Mesenchymal stem cell (in vitro differentiated cells and primary cell): ENCODE results near the gene EFCC1.

Experiments used
- DNase-seq: peaks from one replicate; pipeline ENCODE4 v3.0.0-alpha.2; 2013
- H2AFZ ChIP-seq: one replicate; pipeline ENCODE4 v1.6.1; 2013; ENCODE audit warnings: low read depth, mild to moderate bottlenecking, control low read depth, inconsistent platforms, low read length, moderate library complexity
- H2AK5ac ChIP-seq: 2 replicates; pipeline ENCODE4 v1.6.1; 2013; ENCODE audit warnings: low read length, moderate library complexity, mild to moderate bottlenecking, inconsistent platforms; ENCODE audit not compliant: severe bottlenecking
- H2BK120ac ChIP-seq: one replicate; pipeline ENCODE4 v1.6.1; 2013; ENCODE audit warnings: low read depth, mild to moderate bottlenecking, inconsistent platforms, low read length, moderate library complexity
- H2BK12ac ChIP-seq, 2 experiments: one replicate each; pipeline ENCODE4 v1.6.1; 2013; ENCODE audit warnings: inconsistent platforms in 2 of 2, low read length in 2 of 2, mild to moderate bottlenecking in 2 of 2, moderate library complexity in 2 of 2, control low read depth in 1 of 2
- H2BK15ac ChIP-seq: one replicate; pipeline ENCODE4 v1.6.1; 2013; ENCODE audit warnings: mild to moderate bottlenecking, low read depth, inconsistent platforms; ENCODE audit not compliant: poor library complexity, severe bottlenecking
- H2BK5ac ChIP-seq: 2 replicates; pipeline ENCODE4 v1.6.1; 2013; ENCODE audit warnings: low read depth, mild to moderate bottlenecking, low read length, control low read depth, inconsistent platforms; ENCODE audit not compliant: poor library complexity, severe bottlenecking
- H3K14ac ChIP-seq, 2 experiments: one replicate each; pipeline ENCODE4 v1.6.1; 2013; ENCODE audit warnings: inconsistent platforms in 2 of 2, low read length in 2 of 2, control low read depth in 1 of 2, mild to moderate bottlenecking in 1 of 2, moderate library complexity in 1 of 2
- H3K18ac ChIP-seq, 2 experiments: one replicate each; pipeline ENCODE4 v1.6.1; 2013; ENCODE audit warnings: inconsistent platforms in 2 of 2, low read length in 2 of 2, control low read depth in 1 of 2, low read depth in 1 of 2, mild to moderate bottlenecking in 1 of 2
- H3K23ac ChIP-seq, 2 experiments: one replicate each; pipeline ENCODE4 v1.6.1; 2013; ENCODE audit warnings: inconsistent platforms in 2 of 2, low read length in 2 of 2, mild to moderate bottlenecking in 2 of 2, moderate library complexity in 2 of 2, control low read depth in 1 of 2
- H3K27ac ChIP-seq: 2 replicates; pipeline ENCODE4 v1.5.1; 2013; ENCODE audit warnings: mild to moderate bottlenecking, moderate library complexity, low read length, control low read depth, inconsistent platforms; ENCODE audit not compliant: poor library complexity, severe bottlenecking
- H3K27me3 ChIP-seq, 2 experiments: 2 replicates each; pipeline versions ENCODE4 v1.6.1 to v1.7.0; 2013; ENCODE audit warnings: low read length in 2 of 2, mild to moderate bottlenecking in 2 of 2, moderate library complexity in 2 of 2, control low read depth in 1 of 2, inconsistent platforms in 1 of 2; ENCODE audit not compliant: control insufficient read depth in 1 of 2, insufficient read depth in 1 of 2
- H3K36me3 ChIP-seq, 2 experiments: 2 replicates each; pipeline versions ENCODE4 v1.6.1 to v1.7.0; 2013; ENCODE audit warnings: low read length in 2 of 2, control low read depth in 1 of 2, inconsistent platforms in 1 of 2, low read depth in 1 of 2, mild to moderate bottlenecking in 1 of 2; ENCODE audit not compliant: insufficient read depth in 2 of 2, control insufficient read depth in 1 of 2
- H3K4ac ChIP-seq, 2 experiments: one replicate each; pipeline ENCODE4 v1.6.1; 2013; ENCODE audit warnings: inconsistent platforms in 2 of 2, low read length in 2 of 2, mild to moderate bottlenecking in 2 of 2, moderate library complexity in 2 of 2, control low read depth in 1 of 2, low read depth in 1 of 2
- H3K4me1 ChIP-seq: 2 replicates; pipeline ENCODE4 v1.6.1; 2013; ENCODE audit warnings: low read depth, low read length, control low read depth; ENCODE audit not compliant: control insufficient read depth, insufficient read depth
- H3K4me2 ChIP-seq: 2 replicates; pipeline ENCODE4 v1.6.1; 2013; ENCODE audit warnings: low read length, mild to moderate bottlenecking, inconsistent platforms; ENCODE audit not compliant: poor library complexity, severe bottlenecking
- H3K4me3 ChIP-seq, 2 experiments: 2 replicates each; pipeline versions ENCODE4 v1.5.1 to v1.7.0; 2013; ENCODE audit warnings: low read length in 2 of 2, mild to moderate bottlenecking in 2 of 2, control low read depth in 1 of 2, low read depth in 1 of 2; ENCODE audit not compliant: insufficient read depth in 1 of 2
- H3K79me1 ChIP-seq: replicated peaks from 2 replicates; pipeline ENCODE4 v1.6.1; 2013; ENCODE audit warnings: mild to moderate bottlenecking, control low read depth, low read length, inconsistent platforms; ENCODE audit not compliant: poor library complexity, severe bottlenecking
- H3K9ac ChIP-seq: 2 replicates; pipeline ENCODE4 v1.7.0; 2013; ENCODE audit warnings: mild to moderate bottlenecking, low read length, moderate library complexity
- H3K9me3 ChIP-seq: 2 replicates; pipeline ENCODE4 v1.7.0; 2013; ENCODE audit warnings: mild to moderate bottlenecking, low read length; ENCODE audit not compliant: control insufficient read depth
- H4K8ac ChIP-seq: one replicate; pipeline ENCODE4 v1.6.1; 2013; ENCODE audit warnings: inconsistent platforms, mild to moderate bottlenecking, low read length, moderate library complexity
- H4K91ac ChIP-seq: one replicate; pipeline ENCODE4 v1.6.1; 2013; ENCODE audit warnings: mild to moderate bottlenecking, low read length, inconsistent platforms
- WGBS: methylation state at CpG from one replicate; pipeline ENCODE4 v1.1.7; 2013; ENCODE audit warnings: mixed read lengths; 5-methylcytosine and 5-hydroxymethylcytosine counted together

EFCC1 gene

DNA sequence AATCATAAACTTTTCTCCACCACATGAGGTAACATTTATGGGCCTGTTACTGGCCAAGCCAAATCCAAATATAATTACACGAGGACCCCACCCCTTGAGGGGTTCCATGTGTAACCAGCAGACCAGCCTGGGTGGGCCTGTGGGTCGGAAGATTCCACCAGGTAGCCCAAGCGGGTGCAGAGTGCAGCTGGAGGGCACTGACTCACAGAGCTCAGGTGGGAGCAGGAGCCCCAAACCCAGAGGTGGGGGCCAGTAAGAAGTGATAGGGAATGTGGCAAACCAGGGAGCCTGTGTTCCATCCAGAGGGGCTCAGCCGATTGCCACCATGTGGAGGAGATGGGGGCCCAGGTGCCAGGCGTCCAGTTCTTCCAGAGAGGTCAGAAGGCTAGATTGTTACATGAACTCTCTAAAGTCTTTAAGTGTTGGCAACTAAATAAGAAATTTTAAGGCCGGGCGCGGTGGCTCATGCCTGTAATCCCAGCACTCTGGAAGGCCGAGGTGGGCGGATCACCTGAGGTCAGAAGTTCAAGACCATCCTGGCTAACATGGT is 62.1 kb downstream of the EFCC1 start:
- Histone ChIP-seq H2BK120ac (no peak overlapping the region), H3K4me1 (peaks cover 2% of the 10 kb centered on the region), H2BK12ac (no peak overlapping the region), H3K9me3 (no peaks in the 10 kb centered on the region), H3K27me3 (peaks cover 22 to 30% of the 10 kb centered on the region in 2 experiments), H2BK5ac (no peak overlapping the region), H3K79me1 (no peaks in the 10 kb centered on the region), H3K14ac (no peak overlapping the region), H3K4ac (no peak overlapping the region), H4K8ac (no peak overlapping the region), H3K23ac (no peak overlapping the region), H3K18ac (no peak overlapping the region), H3K9ac (no peak overlapping the region), H2BK15ac (no peak overlapping the region), H2AK5ac (no peak overlapping the region), H4K91ac (no peak overlapping the region), H3K36me3 (no peaks in the 10 kb centered on the region), H3K27ac (no peak overlapping the region), H2AFZ (no peak overlapping the region), H3K4me3 (no peak overlapping the region), H3K4me2 (no peak overlapping the region)
- no peak for DNase-seq
- 80% methylated on average over 9 of the region's 10 CpGs for WGBS

DNA sequence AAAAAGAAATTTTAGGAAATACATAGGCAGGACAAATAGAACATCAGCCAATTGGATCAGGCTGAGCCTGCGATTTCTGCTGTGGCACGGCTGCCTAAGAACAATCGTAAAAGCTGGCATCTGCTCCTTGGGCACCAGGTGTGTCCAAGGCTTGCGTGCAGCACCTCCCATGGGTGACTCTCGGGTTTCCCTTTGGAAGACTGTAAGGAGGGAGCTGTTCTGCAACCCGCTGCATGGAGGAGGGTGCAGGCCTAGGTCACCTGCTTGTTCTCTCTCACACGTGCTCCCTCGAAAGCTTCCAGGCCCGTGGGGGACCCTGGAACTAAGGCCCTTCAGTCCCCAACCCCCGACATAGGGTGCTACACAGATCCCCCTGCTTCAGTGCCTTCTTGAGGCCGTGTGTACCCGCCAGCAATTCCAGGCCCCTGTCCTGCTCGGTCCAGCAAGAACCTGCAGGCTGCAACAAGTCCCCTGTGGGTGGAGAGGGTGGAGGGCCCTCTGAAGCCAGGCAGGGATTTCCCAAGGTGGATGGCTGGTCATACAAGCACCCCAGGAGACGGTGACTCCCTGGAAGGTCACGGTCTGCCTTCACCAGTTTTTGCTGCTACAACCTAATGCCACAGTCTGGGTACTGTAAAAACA is 62.9 kb downstream of the EFCC1 start:
- 92% methylated on average over 15 of the region's 15 CpGs for WGBS
- no peak overlapping the region for H4K8ac ChIP-seq
- no peak overlapping the region for H3K14ac ChIP-seq
- peaks cover 15 to 23% of the 10 kb centered on the region in 2 experiments for H3K27me3 ChIP-seq
- no peak overlapping the region for H3K4me2 ChIP-seq
- H3K4me1 ChIP-seq = no peaks in the 10 kb centered on the region
- H3K9me3 ChIP-seq = no peaks in the 10 kb centered on the region
- no peak overlapping the region for H3K4me3 ChIP-seq
- H3K9ac ChIP-seq = no peak overlapping the region
- no peaks in the 10 kb centered on the region for H3K79me1 ChIP-seq
- H3K23ac ChIP-seq = no peak overlapping the region
- H4K91ac ChIP-seq = peak overlapping the region; percentile 18
- H3K36me3 ChIP-seq = no peaks in the 10 kb centered on the region
- H2BK5ac ChIP-seq = no peak overlapping the region
- H3K4ac ChIP-seq = no peak overlapping the region
- H2BK120ac ChIP-seq = no peak overlapping the region
- H2AK5ac ChIP-seq = no peak overlapping the region
- H2BK15ac ChIP-seq = no peak overlapping the region
- no peak overlapping the region for H2AFZ ChIP-seq
- no peak overlapping the region for H3K18ac ChIP-seq
- no peak overlapping the region for H2BK12ac ChIP-seq
- no peak for DNase-seq
- no peak overlapping the region for H3K27ac ChIP-seq

DNA sequence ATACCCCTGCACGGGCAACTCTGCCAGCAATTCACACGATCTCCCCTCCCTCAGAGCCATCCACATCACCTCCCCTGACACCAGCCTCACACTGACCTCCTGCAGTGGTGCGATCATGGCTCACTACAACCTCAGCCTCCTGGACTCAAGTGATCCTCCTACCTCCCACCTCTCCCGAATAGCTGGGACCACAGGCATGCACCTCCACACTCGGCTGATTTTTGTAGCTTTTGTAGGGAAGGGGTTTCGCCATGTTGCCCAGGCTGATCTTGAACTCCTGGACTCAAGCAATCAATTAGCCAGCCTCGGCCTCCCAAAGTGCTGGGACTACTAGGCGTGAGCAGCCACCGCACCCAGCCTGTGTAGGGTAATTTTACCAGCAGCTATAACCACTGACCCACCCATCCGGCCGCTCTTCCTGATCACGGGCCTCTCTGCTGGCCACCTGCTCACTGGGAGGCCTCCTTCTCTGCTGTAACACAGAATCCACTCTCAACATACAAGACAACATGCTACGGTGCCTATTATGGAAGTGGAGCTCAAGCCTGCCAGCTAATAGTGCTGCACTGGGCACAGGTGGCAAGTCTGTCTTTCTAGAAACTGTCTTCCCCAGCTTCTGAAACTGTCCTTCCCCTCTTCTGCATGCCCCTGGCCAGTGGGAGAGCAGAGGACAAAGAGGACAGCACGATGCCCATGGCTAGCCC is 64.1 kb downstream of the EFCC1 start:
- Histone ChIP-seq H2AK5ac (no peak overlapping the region), H2AFZ (no peak overlapping the region), H3K14ac (no peak overlapping the region), H3K4me1 (no peaks in the 10 kb centered on the region), H3K9ac (no peak overlapping the region), H3K4me2 (no peak overlapping the region), H3K4me3 (no peak overlapping the region), H2BK5ac (no peak overlapping the region), H2BK15ac (no peak overlapping the region), H3K4ac (no peak overlapping the region), H4K91ac (no peak overlapping the region), H4K8ac (no peak overlapping the region), H3K23ac (no peak overlapping the region), H3K27ac (no peak overlapping the region), H3K27me3 (peaks cover 13 to 29% of the 10 kb centered on the region in 2 experiments), H3K36me3 (no peaks in the 10 kb centered on the region), H3K79me1 (no peaks in the 10 kb centered on the region), H3K18ac (no peak overlapping the region), H3K9me3 (no peaks in the 10 kb centered on the region), H2BK12ac (no peak overlapping the region), H2BK120ac (no peak overlapping the region)
- WGBS = 90% methylated on average over 14 of the region's 14 CpGs
- no peak for DNase-seq

DNA sequence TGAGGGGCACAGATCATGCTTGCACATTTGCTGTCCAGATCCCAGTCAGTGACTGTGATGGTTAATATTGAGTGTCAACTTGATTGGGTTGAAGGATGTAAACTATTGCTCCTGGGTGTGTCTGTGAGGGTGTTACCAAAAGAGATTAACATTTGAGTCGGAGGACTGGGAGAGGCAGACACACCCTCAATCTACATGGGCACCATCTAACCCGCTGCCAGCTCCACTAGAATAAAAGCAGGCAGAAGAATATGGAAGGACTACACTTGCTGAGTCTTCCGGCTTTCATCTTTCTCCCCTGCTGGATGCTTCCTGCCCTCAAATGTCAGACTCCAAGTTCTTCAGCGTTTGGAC is 64.6 kb downstream of the EFCC1 start:
- H3K79me1 ChIP-seq = no peaks in the 10 kb centered on the region
- DNase-seq = no peak
- H3K4me1 ChIP-seq = no peaks in the 10 kb centered on the region
- H3K4me2 ChIP-seq = no peak overlapping the region
- H3K14ac ChIP-seq = no peak overlapping the region
- H4K8ac ChIP-seq = no peak overlapping the region
- no peak overlapping the region for H4K91ac ChIP-seq
- no peak overlapping the region for H3K23ac ChIP-seq
- no peaks in the 10 kb centered on the region for H3K9me3 ChIP-seq
- no peak overlapping the region for H2BK15ac ChIP-seq
- no peak overlapping the region for H3K18ac ChIP-seq
- no peaks in the 10 kb centered on the region for H3K36me3 ChIP-seq
- H3K27me3 ChIP-seq = peaks cover 12 to 29% of the 10 kb centered on the region in 2 experiments
- H2AK5ac ChIP-seq = no peak overlapping the region
- H2BK5ac ChIP-seq = no peak overlapping the region
- no peak overlapping the region for H2BK120ac ChIP-seq
- H3K9ac ChIP-seq = no peak overlapping the region
- H3K4me3 ChIP-seq = no peak overlapping the region
- no peak overlapping the region for H2BK12ac ChIP-seq
- no peak overlapping the region for H3K4ac ChIP-seq
- 84% methylated on average over 4 of the region's 4 CpGs for WGBS
- no peak overlapping the region for H3K27ac ChIP-seq
- H2AFZ ChIP-seq = no peak overlapping the region
